HG03095 (cell line): ENCODE measurements around the gene HSPA5.
"Not testable (repeated sequence)": the region's sequence is repeated elsewhere in the genome, so short reads cannot be mapped to it uniquely, and the experiment has no call there.

Experiments used
- ATAC-seq: cut with Tn5 transposase; IDR thresholded peaks from one replicate; pipeline ENCODE4 v1.9.1; 2021; ENCODE audit warnings: moderate library complexity; ENCODE audit not compliant: unreplicated experiment

HSPA5 gene

GRCh38 chr9:125194466-125194865 is 46.7 kb downstream of the HSPA5 start:
- ATAC-seq = not testable (repeated sequence)

- no peak for ATAC-seq
Observed at GRCh38 chr9:125190361-125190801, 50.8 kb downstream of the HSPA5 start.

- ATAC-seq = peak; percentile 95
Observed at GRCh38 chr9:125189361-125190289, 51.5 kb downstream of the HSPA5 start, which contains the start of gene PPP6C. Gene PPP6C, minus strand, starts transcription at chr9:125189803. Its CDS starts 85 bp downstream, at chr9:125189718.

GRCh38 chr9:125189011-125189360 is 52.2 kb downstream of the HSPA5 start:
- ATAC-seq = peak; percentile 10
